Hippocampal formation (tissue), 2 donors: ENCODE measurements around the gene MOGAT1.
"Not testable (repeated sequence)": the region's sequence is repeated elsewhere in the genome, so short reads cannot be mapped to it uniquely, and the experiment has no call there.

Experiments
- DNase-seq, 2 donors: peaks; one replicate each; lab custom pipeline; 2025; lab: John Stamatoyannopoulos, UW

MOGAT1 gene

GRCh38 chr2:222739939-222740338, 68.5 kb downstream of the MOGAT1 start:
- no peak for DNase-seq

- DNase-seq: no peak
Observed at GRCh38 chr2:222743251-222743812, 71.9 kb downstream of the MOGAT1 start.

- DNase-seq: no peak
Observed at GRCh38 chr2:222745836-222746559, 74.5 kb downstream of the MOGAT1 start.

GRCh38 chr2:222747526-222748160, 76.2 kb downstream of the MOGAT1 start:
- DNase-seq: no peak

GRCh38 chr2:222750533-222750932, 79.1 kb downstream of the MOGAT1 start:
- DNase-seq: no peak

- DNase-seq: no peak
Observed at GRCh38 chr2:222751238-222751637, 79.8 kb downstream of the MOGAT1 start.

- DNase-seq: no peak
Observed at GRCh38 chr2:222751821-222752719, 80.6 kb downstream of the MOGAT1 start.

- DNase-seq: no peak
Observed at GRCh38 chr2:222752746-222753145, 81.3 kb downstream of the MOGAT1 start.

GRCh38 chr2:222753251-222753824, 81.9 kb downstream of the MOGAT1 start:
- DNase-seq: no peak

GRCh38 chr2:222754324-222754930, 83.0 kb downstream of the MOGAT1 start:
- no peak for DNase-seq

- DNase-seq: not testable (repeated sequence)
Observed at GRCh38 chr2:222755593-222755992, 84.1 kb downstream of the MOGAT1 start.

- DNase-seq: no peak
Observed at GRCh38 chr2:222756362-222756831, 84.9 kb downstream of the MOGAT1 start.

- no peak for DNase-seq
Observed at GRCh38 chr2:222756951-222757650, 85.6 kb downstream of the MOGAT1 start.
